GM19351 (cell line): Measurements from ENCODE around the gene CGREF1.
"Not testable (repeated sequence)": the region's sequence is repeated elsewhere in the genome, so short reads cannot be mapped to it uniquely, and the experiment has no call there.

Experiments
- ATAC-seq: cut with Tn5 transposase; IDR thresholded peaks from one replicate; pipeline ENCODE4 v1.9.1; 2021; ENCODE audit warnings: mild to moderate bottlenecking, moderate library complexity; ENCODE audit not compliant: unreplicated experiment

CGREF1 gene

DNA sequence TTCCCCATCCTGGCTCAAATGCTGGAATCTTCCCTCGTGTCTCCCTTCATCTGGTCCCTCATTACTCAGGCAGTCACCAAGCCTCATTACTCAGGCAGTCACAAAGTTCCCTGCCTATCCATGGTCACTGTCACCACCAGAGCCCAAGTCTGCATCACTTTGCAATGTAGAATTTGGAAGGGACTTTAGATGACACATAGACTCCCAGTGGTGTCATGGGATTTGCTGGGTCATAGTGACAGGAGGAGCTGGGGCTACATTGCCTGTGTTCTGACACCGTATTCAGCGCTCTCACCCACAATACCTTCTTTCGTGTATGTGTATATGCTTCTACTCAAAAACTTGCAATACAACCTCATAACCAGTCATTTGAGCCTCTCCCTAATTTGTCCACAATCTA is 42.6 kb downstream of the CGREF1 start:
- no peak for ATAC-seq

GRCh38 chr2:27075566-27075871 is 43.4 kb downstream of the CGREF1 start:
- ATAC-seq = not testable (repeated sequence)

- no peak for ATAC-seq
Observed at GRCh38 chr2:27074738-27075565, 44.0 kb downstream of the CGREF1 start.

- ATAC-seq = no peak
Observed at GRCh38 chr2:27073782-27074181, 45.1 kb downstream of the CGREF1 start.

DNA sequence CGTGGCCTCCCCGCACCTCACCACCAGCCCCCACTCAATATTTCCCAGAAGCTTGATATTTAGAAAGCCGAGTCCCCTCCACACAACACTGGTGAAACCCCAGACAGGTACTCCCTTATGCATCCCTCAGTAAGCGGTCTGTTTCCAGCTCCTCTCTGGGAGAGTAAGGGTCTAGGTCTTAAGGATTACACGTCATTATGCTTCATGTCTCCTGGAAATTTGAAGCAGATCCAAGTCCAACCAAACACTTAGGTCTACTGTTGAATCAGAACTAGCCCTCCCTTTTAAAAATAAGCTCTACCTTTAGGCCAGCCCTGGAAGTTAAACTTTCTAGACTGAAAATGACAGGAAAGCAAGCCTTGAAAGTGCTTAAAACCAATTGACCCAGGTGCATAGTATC is 46.0 kb downstream of the CGREF1 start:
- no peak for ATAC-seq

- no peak for ATAC-seq
Observed at GRCh38 chr2:27071990-27072830, 46.7 kb downstream of the CGREF1 start.

GRCh38 chr2:27071277-27071989 is 47.5 kb downstream of the CGREF1 start, which contains the start of gene OST4:
TSS of gene OST4 (minus strand) at chr2:27071654.
- peak; percentile 85 for ATAC-seq

GRCh38 chr2:27070653-27071276 is 48.2 kb downstream of the CGREF1 start:
- no peak for ATAC-seq

GRCh38 chr2:27069961-27070618 is 48.8 kb downstream of the CGREF1 start:
- ATAC-seq = no peak

- no peak for ATAC-seq
Observed at GRCh38 chr2:27069436-27069835, 49.5 kb downstream of the CGREF1 start.

DNA sequence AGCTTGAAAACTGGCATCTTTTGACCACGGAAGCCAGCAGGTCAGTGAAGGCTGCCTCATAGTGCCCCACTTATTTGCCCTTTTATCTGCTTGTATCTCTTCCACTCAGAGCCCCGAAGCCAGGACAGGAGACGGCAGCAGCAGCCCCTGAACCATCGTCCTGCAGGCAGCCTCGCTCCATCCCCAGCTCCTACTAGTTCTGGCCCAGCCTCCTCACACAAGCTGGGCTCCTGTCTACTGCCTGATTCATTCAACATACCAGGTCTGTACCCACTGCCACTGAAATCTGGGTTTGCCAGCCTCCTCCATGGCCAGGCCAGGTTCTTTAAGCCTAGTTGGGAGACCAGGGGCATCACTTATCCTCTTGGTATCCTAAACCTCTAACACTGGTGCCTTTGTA is 51.5 kb downstream of the CGREF1 start:
- no peak for ATAC-seq

DNA sequence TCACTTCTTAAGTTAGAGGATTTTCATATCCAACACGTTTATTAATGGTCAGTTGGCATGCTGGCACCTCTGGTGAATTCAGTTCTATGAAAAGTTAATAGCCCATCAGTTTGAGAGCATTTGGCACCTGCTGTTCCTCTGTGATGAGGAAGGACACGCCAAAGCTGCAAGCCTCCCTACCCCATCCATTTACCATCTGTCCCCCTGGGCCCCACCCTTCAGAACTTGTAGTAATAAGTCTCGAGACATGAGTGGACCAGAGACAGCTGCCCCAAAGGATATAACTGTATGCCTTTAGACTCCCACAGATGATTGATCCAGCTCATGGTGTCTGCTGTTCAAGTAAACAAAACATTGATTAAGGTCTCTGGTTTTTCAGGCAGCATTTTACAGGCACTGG is 53.8 kb downstream of the CGREF1 start:
- no peak for ATAC-seq

GRCh38 chr2:27060323-27060722 is 58.6 kb downstream of the CGREF1 start:
- no peak for ATAC-seq

GRCh38 chr2:27059141-27059820 is 59.6 kb downstream of the CGREF1 start:
- no peak for ATAC-seq

DNA sequence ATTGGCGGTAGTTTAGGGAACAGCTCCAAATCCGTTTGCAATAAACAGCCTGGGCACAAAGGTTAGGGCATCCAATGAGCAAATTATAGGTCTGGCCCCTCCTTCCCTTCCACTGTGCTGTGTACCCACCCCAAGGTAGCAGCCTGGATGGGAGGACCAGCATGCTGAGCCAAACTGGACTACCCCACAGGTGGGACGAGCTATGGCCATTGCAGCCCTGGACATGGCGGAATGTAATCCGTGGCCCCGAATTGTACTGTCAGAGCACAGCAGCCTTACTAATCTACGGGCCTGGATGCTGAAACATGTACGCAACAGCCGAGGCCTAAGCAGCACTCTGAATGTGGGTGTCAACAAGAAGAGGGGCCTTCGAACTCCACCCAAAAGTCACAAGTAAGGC is 60.7 kb downstream of the CGREF1 start:
- ATAC-seq = no peak

- ATAC-seq = no peak
Observed at GRCh38 chr2:27057184-27057583, 61.7 kb downstream of the CGREF1 start.

- ATAC-seq = no peak
Observed at GRCh38 chr2:27054721-27055120, 64.2 kb downstream of the CGREF1 start.

DNA sequence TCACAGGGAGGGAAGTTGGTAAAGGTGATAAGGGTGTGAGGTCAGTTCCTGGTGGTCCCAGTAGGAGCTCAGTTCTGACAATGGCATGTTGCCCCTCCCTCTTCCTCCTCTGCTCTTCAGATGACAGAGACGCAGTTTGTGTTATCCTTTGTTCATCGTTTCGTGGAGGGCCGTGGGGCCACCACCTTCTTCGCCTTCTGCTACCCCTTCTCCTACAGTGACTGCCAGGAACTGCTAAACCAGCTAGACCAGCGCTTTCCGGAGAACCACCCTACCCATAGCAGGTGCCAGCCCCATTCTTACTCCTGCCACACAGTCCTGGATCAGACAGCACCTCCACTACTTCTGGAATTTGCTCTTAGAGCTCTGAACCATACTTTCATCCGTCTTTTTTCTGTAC is 65.2 kb downstream of the CGREF1 start:
- no peak for ATAC-seq

DNA sequence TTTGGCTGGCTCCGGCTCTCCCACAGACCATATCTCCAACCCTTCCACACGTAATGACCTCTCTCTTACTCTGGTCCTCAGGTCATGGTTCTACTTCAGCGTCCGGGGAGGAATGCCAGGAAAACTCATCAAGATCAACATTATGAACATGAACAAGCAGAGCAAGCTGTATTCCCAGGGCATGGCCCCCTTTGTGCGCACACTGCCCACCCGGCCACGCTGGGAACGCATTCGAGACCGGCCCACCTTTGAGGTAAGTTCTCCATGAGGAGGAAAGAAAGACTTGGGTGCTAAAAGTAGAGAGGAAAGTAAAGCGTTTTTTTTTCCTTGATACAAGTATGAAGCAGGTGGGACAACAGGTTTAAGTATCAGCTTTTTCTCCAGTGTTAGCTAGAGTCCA is 65.6 kb downstream of the CGREF1 start:
- no peak for ATAC-seq
